ENCODE results near the gene MYO10. TPM values are rescaled to one million over a fixed set of nuclear protein-coding genes. Genes with fewer than 3 reads are reported as not detected.

The MYO10 gene
- total and polyA plus RNA-seq, 3 donors from 2014 or later = 37.8 to 102 (median 99.8) TPM

DNA sequence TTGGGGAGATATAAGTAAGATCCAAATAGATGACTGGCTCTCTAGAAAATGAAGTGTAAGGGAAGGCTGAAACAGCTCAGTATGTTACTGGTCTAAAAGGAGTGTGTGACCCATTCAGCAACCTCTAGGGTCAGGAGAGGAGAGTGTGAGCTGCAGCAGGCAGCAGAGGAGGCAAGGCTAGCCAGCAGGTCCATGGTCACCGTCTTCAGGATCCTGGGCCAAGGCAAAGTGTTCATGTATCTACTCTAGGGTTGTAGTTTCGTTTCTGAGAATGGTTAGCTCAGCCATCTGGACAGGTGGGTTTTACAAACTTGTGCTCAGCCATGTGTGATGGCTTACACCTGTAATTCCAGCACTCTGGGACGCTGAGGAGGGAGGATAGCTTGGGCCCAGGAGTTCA is 13.7 kb downstream of the MYO10 start:
- H3K27me3 ChIP-seq = no peaks in the 10 kb centered on the region
- no peaks in the 10 kb centered on the region for H3K9me3 ChIP-seq
- H3K36me3 ChIP-seq (ENCODE audit: low read depth, missing control alignments) = no peaks in the 10 kb centered on the region
- H3K4me3 ChIP-seq = no peak overlapping the region
- intact Hi-C loops (cut with DNase I; ENCODE audit: low total_unique reads) = no loop called here
- TF ChIP-seq POLR2A (IDR thresholded peaks at IDR 0.05) = no peak
- TF ChIP-seq, protein P1, sequence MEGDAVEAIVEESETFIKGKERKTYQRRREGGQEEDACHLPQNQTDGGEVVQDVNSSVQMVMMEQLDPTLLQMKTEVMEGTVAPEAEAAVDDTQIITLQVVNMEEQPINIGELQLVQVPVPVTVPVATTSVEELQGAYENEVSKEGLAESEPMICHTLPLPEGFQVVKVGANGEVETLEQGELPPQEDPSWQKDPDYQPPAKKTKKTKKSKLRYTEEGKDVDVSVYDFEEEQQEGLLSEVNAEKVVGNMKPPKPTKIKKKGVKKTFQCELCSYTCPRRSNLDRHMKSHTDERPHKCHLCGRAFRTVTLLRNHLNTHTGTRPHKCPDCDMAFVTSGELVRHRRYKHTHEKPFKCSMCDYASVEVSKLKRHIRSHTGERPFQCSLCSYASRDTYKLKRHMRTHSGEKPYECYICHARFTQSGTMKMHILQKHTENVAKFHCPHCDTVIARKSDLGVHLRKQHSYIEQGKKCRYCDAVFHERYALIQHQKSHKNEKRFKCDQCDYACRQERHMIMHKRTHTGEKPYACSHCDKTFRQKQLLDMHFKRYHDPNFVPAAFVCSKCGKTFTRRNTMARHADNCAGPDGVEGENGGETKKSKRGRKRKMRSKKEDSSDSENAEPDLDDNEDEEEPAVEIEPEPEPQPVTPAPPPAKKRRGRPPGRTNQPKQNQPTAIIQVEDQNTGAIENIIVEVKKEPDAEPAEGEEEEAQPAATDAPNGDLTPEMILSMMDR (IDR thresholded peaks at IDR 0.05) = no peak
- peaks cover 11% of the 10 kb centered on the region for H3K4me1 ChIP-seq
- WGBS, 2 donors = 74 to 79% methylated on average over 3 of the region's 3 CpGs
- H3K27ac ChIP-seq = no peak overlapping the region
- DNase-seq = no peak

DNA sequence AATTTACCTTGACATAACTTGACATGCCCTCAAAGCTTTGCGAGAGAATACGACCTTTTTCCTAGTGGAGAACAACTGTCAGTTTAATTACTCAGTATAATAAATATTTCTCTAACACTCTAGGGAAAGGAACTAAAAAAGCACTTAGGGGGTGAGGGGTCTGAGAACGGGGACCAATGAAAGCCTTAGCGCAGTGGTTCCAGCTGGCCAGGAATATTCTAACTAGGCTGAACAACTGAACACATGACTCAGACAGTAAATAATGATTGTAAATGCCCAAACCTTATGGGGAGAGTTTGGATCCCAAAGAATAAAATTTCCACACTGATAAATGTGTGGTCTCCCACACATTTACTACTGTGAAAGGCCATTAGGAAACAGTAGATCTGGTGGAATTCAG is 14.9 kb downstream of the MYO10 start:
- no peaks in the 10 kb centered on the region for H3K9me3 ChIP-seq
- H3K27ac ChIP-seq = no peak overlapping the region
- TF ChIP-seq, protein P1 (IDR thresholded peaks at IDR 0.05) = no peak
- TF ChIP-seq POLR2A (IDR thresholded peaks at IDR 0.05) = no peak
- no peak overlapping the region for H3K4me3 ChIP-seq
- intact Hi-C loops (cut with DNase I; ENCODE audit: low total_unique reads) = no loop called here
- no peaks in the 10 kb centered on the region for H3K27me3 ChIP-seq
- H3K36me3 ChIP-seq (ENCODE audit: low read depth, missing control alignments) = no peaks in the 10 kb centered on the region
- WGBS, 2 donors = 75 to 82% methylated on average over 4 of the region's 4 CpGs
- H3K4me1 ChIP-seq = peaks cover 11% of the 10 kb centered on the region
- DNase-seq = no peak

DNA sequence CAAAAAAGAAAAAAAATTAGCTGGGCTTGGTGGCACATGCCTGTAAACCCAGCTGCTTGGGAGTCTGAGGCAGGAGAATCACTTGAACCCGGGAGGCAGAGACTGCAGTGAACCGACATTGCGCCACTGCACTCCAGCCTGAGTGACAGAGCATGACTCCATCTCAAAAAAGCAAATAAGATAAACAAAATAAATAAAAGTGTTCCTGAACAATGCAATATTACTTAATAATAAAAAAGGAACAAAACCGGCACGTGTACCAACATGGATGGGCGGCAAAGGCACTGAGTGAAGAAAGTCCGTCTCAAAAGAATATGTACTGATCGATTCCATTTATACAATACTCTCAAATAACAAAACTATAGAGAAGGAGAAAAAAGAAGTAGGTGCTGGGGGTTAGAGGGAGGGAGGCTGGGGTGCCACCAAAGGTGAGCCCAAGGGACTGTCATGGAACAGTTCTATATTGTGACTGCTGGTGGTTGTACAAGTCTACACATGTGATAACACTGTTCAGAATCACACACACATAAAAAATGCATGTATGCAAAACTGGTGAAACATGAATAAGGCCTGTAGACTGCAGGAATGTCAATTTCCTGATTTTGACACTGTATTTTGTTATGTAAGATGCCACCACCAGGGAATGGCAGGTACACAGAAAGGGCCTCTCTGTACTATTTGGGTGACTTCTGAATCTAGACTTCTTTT is 15.8 kb downstream of the MYO10 start:
- Histone ChIP-seq H3K36me3 (ENCODE audit: low read depth, missing control alignments) (no peaks in the 10 kb centered on the region), H3K27ac (no peak overlapping the region), H3K9me3 (no peaks in the 10 kb centered on the region), H3K4me1 (peaks cover 11% of the 10 kb centered on the region), H3K4me3 (no peak overlapping the region), H3K27me3 (no peaks in the 10 kb centered on the region)
- intact Hi-C loops (cut with DNase I; ENCODE audit: low total_unique reads) = no loop called here
- TF ChIP-seq, protein P1 (IDR thresholded peaks at IDR 0.05) = no peak
- TF ChIP-seq POLR2A (IDR thresholded peaks at IDR 0.05) = no peak
- no peak for DNase-seq
- 87 to 95% methylated on average over 8 of the region's 8 CpGs for WGBS, 2 donors

DNA sequence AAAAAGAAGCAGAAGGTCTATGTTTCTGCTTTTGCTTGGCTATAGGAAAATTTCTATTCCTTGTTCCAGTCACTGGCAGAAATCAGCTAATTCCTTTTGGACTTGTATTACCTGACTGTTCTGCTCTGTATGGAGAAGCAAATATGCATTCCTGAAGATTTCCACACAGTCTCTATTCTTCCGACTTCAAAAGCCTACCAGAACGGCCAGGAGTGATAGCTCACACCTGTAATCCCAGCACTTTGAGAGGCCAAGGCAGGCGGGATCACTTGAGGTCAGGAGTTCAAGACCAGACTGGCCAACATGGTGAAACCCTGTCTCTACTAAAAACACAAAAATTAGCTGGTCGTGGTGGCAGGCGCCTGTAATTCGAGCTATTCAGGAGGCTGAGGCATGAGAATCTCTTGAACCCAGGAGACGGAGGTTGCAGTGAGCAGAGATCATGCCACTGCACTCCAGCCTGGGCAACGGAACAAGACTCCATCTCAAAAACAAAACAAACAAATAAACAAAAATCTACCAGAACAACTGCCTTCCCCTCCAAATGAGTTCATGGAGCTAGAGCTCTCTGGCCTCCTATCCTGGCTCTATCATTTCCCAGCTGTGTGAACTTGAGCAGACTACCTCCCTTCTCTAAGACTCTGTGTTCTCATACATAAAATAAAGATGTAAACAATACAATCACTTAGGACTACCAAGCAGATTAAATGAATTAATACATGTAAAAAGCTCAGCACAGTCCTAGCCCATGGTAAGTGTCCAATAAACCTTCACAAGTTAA is 17.0 kb downstream of the MYO10 start:
- TF ChIP-seq, protein P1 (IDR thresholded peaks at IDR 0.05) = no peak
- TF ChIP-seq POLR2A (IDR thresholded peaks at IDR 0.05) = no peak
- Histone ChIP-seq H3K4me3 (no peak overlapping the region), H3K36me3 (ENCODE audit: low read depth, missing control alignments) (no peaks in the 10 kb centered on the region), H3K9me3 (no peaks in the 10 kb centered on the region), H3K27ac (no peak overlapping the region), H3K27me3 (no peaks in the 10 kb centered on the region), H3K4me1 (peaks cover 16% of the 10 kb centered on the region)
- intact Hi-C loops (cut with DNase I; ENCODE audit: low total_unique reads) = no loop called here
- no peak for DNase-seq
- 75 to 77% methylated on average over 8 of the region's 8 CpGs for WGBS, 2 donors
